GM12865 (cell line): Measurements from ENCODE around the gene CYTL1.
"Not testable (repeated sequence)": the region's sequence is repeated elsewhere in the genome, so short reads cannot be mapped to it uniquely, and the experiment has no call there.

Experiments
- DNase-seq: peaks from one replicate; pipeline ENCODE4 v3.0.0; 2010; ENCODE audit warnings: low read depth
- H3K4me3 ChIP-seq: 2 replicates; pipeline ENCODE4 v1.5.1; 2011; ENCODE audit warnings: mild to moderate bottlenecking, low read depth, low read length, control low read depth
- TF ChIP-seq, protein P1 (sequence below): IDR thresholded peaks from 2 replicates; pipeline ENCODE4 v1.5.1; 2011; ENCODE audit warnings: low read length, control low read depth, low read depth, inconsistent platforms; ENCODE audit not compliant: insufficient read depth; ENCODE audit errors: missing control alignments

Gene CYTL1, protein sequence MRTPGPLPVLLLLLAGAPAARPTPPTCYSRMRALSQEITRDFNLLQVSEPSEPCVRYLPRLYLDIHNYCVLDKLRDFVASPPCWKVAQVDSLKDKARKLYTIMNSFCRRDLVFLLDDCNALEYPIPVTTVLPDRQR

DNA sequence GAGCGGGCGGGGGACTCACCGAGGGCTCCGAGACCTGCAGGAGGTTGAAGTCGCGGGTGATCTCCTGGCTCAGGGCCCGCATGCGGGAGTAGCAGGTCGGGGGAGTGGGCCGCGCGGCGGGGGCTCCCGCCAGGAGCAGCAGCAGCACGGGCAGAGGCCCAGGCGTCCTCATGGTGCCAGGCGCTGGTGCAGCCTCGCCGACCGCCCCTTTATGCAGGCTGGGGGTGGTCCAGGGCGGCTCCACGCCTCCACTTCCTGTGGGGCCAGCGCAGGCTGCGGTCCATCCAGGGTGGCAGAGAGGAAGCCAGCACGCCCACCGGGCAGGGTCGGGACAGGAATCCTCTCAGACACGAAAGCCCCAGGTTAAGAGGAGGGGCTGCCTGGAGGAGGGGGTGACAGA lies at the start of gene CYTL1:
Gene CYTL1 (minus strand): TSS at position 185 of the 400 bp plus-strand sequence. CDS start 13 bp downstream, at position 172.
- TF ChIP-seq, protein P1, sequence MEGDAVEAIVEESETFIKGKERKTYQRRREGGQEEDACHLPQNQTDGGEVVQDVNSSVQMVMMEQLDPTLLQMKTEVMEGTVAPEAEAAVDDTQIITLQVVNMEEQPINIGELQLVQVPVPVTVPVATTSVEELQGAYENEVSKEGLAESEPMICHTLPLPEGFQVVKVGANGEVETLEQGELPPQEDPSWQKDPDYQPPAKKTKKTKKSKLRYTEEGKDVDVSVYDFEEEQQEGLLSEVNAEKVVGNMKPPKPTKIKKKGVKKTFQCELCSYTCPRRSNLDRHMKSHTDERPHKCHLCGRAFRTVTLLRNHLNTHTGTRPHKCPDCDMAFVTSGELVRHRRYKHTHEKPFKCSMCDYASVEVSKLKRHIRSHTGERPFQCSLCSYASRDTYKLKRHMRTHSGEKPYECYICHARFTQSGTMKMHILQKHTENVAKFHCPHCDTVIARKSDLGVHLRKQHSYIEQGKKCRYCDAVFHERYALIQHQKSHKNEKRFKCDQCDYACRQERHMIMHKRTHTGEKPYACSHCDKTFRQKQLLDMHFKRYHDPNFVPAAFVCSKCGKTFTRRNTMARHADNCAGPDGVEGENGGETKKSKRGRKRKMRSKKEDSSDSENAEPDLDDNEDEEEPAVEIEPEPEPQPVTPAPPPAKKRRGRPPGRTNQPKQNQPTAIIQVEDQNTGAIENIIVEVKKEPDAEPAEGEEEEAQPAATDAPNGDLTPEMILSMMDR, result no peak
- no peak within 1 kb of the TSS for H3K4me3 ChIP-seq
- DNase-seq, result no peak

DNA sequence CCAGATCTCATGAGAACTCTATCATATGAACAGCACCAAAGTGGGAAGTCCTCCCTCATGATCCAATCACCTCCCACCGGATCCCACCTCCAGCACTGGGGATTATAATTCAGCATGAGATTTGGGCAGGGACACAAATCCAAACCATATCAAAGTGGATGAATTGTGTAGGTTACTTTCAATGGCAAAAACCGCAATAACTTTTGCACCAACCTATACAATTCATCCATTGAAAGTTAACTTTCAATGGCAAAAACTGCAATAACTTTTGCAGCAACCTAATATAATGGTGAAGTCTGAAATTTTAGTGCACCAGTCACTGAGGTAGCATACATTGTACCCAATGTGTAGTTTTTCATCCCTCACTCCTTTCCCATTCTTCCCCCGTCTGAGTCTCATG lies 48.6 kb upstream of the CYTL1 start:
- H3K4me3 ChIP-seq, result no peak overlapping the region
- no peak for DNase-seq
- TF ChIP-seq, protein P1, result no peak

DNA sequence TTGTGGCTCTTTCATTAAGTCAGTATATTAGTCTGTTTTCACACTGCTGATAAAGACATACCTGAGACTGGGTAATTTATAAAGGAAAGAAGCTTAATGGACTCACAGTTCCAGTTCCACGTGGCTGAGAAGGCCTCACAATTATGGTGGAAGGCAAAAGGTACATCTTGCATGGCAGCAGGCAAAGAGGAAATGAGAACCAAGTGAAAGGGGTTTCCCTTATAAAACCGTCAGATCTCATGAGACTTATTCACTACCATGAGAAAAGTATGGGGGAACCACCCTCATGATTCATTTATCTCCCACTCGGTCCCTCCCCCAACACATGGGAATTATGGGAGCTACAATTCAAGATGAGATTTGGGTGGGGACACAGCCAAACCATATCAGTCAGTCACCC lies 47.7 kb upstream of the CYTL1 start:
- not testable (repeated sequence) for H3K4me3 ChIP-seq
- peak; percentile 7 for DNase-seq

DNA sequence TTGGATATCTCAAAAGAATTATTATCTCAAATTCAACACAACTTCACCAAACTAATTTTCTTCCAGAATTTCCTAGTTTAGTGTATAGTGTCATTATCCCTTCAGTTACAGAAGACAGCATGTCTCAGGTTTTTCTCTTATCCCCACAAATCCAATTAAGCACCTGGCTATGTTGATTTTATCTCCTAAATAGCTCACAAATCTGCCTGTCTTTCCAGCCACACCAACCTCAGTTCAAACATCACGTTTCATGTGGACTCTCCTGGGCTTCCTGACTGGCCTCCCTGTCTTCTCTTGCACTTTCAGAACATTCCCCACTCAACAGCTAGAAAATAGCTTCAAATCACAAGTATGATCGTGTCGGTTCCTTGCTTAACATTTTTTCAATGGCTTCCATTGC lies 46.8 kb upstream of the CYTL1 start:
- H3K4me3 ChIP-seq, result no peak overlapping the region
- DNase-seq, result no peak
- TF ChIP-seq, protein P1, result no peak

DNA sequence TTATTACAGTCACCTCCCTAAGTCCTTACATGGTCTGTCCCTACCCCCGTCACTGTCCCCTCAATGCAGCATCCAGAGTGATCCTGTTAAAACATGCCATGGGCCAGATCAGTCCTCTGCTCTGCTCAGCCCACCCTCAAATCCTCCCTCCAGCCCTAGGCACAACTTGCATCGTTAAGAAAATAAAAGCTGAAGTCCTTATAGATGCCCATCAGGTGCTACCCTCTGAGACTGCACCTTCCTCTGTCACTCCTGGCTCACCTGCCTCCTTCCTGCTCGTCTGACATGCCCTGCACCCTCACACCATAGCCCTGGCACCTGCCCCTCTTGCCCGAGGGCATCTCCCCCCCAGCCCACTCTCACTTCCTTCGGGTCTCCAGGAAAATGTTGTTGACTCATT lies 36.2 kb upstream of the CYTL1 start:
- H3K4me3 ChIP-seq, result no peak overlapping the region
- TF ChIP-seq, protein P1, result no peak
- no peak for DNase-seq

DNA sequence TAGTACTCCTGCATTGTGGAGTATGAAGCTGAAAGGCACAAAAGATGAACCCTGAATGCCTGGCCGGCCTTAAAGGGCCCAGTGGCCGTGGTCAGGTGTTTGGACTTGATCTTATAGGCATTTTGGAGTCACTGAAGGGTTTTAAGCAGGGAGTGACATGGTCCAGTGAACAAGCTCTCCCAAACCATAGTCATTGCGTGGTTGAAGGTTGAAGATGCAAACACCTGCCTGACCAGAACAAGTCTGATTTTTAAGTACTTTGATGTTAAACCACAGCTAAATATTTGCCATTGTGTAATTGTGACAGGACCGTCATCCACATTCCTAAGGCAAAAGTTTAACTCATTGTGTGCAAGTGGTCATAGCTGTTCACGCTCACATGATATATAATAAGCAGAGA lies 35.3 kb upstream of the CYTL1 start:
- DNase-seq, result no peak
- TF ChIP-seq, protein P1, result no peak
- no peak overlapping the region for H3K4me3 ChIP-seq

DNA sequence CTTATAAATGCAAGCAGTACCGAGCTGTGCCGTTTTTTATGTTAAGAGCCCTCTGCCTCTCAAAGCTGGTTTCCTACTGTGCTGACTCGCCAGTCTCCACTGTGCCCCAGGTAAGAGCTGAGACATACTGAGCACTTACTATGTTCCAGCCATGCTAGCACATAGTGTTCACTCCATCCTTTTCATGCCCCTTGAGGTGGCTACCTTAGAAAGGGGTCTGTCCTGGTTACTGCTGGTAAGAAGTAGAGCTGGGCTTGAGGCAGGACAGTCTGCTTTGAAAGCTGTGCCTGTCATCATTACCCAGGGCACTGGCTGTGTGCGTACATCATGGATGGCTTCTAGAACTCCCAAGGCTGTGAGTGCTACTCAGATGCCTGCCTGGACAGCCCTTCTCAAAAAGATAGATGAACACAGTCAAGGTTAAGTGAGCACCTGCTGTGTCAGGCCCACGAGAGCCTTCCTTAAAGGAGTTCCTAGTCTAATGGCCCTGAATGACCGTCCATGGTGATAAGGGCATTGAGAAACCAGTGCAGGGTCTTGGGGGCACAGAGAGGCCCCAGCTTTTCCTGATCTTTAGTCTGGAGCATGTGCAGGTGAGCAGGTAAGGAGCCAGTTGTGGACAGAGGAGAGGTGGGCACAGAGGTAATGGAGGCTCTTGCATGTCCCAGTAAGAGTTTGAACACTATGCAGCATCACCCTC lies 33.6 kb upstream of the CYTL1 start:
- no peak overlapping the region for H3K4me3 ChIP-seq
- TF ChIP-seq, protein P1, result no peak
- DNase-seq, result no peak
